AML-193 (cell line): ENCODE data around the gene DISP1.

ENCODE experiments used
- DNase-seq, 2 experiments: peaks; one replicate each; lab custom pipeline; 2025; lab: John Stamatoyannopoulos, UW

The DISP1 gene

GRCh38 chr1:222861062-222861461 is 46.2 kb downstream of the DISP1 start:
- DNase-seq, result peak; percentile 44 to 50
